ENCODE measurements around the gene IP6K1. TPM values are rescaled to one million over a fixed set of nuclear protein-coding genes. Genes with fewer than 3 reads are reported as not detected.
"Not testable (repeated sequence)": the region's sequence is repeated elsewhere in the genome, so short reads cannot be mapped to it uniquely, and the experiment has no call there.

The IP6K1 gene
- total RNA-seq, 2 experiments from 2014 or later = 35.7 to 38.9 TPM

DNA sequence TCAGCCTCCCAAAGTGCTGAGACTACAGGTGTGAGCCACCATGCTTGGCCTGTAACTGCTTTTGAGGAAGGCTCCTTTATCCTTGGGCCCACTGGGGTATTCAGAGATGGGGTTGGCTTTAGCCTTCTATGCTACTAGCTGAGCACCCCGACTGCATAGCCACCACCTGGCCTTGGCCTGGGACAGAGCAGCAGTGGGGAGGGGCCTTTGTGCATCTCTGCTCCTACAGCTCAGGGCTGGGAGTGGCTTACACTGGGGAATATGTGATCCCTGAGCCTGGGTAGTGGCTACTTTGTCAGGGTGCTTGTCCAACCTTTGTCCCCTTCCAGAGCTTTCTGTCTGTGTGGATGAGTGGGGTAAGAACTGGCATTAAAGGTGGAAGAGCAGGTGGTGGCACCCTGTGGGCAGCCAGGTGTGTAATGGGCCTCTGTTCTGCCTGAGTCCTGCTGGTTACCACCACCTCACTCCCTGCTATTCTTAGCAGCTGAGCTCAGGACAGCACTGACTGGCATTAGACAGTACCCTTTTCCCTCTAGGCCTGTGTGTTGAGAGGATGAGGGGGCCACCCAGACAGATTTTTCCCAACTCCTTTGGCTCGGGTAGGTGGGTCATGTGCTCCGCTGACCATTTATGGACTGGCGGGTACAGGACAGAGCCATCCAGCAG lies 90.9 kb downstream of the IP6K1 start:
- H3K27me3 Mint-ChIP-seq; H3K27ac Mint-ChIP-seq; H3K36me3 Mint-ChIP-seq (ENCODE audit: low read depth); H3K4me3 Mint-ChIP-seq; DNase-seq; H3K9me3 Mint-ChIP-seq; CTCF ChIA-PET: not testable (repeated sequence)
- peaks cover 13% of the 10 kb centered on the region for H3K4me1 Mint-ChIP-seq
- POLR2A ChIA-PET = interaction anchor here (0.6 kb wide), 1 partner anchor 10 kb away, joined by 3 read pairs; no protein-coding TSS in a partner anchor

DNA sequence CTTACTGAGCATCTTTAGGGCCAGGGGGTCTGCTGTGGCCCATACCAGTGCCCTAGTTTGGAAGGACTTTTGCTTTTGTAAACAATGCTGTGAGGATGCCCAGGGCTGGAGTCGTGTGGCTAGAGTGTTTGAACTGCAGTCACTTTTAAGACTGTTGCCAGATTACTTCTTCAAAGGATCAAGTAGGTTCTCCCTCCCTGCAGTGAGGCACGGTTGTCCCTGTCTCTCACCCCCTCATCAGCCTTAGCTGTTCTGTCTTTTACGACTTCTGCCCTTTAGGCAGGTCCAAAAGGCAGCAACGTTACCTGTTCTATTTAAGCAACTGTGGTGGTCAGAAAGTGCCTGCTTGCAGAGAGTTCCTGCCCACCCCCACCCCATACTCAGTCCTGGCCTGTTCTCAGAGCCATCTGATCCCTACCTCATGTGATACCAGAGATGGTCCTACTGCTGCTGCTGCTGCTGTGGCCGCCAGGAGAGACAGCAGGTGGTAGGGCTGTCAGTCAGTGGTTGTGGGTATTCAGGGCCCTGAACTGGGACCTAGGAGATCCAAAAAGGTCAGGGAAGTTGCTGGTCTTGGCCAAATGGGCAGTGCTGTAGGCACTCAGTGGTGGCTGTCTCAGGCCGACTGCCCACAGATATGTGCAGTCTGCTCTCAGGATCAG lies 91.8 kb downstream of the IP6K1 start:
- H3K4me1 Mint-ChIP-seq = peaks cover 23% of the 10 kb centered on the region
- H3K27me3 Mint-ChIP-seq; H3K4me3 Mint-ChIP-seq; H3K27ac Mint-ChIP-seq; CTCF ChIA-PET; DNase-seq; H3K9me3 Mint-ChIP-seq; H3K36me3 Mint-ChIP-seq (ENCODE audit: low read depth): not testable (repeated sequence)
- POLR2A ChIA-PET = interaction anchor here (0.6 kb wide), 1 partner anchor 11 kb away, joined by 3 read pairs; no protein-coding TSS in a partner anchor

DNA sequence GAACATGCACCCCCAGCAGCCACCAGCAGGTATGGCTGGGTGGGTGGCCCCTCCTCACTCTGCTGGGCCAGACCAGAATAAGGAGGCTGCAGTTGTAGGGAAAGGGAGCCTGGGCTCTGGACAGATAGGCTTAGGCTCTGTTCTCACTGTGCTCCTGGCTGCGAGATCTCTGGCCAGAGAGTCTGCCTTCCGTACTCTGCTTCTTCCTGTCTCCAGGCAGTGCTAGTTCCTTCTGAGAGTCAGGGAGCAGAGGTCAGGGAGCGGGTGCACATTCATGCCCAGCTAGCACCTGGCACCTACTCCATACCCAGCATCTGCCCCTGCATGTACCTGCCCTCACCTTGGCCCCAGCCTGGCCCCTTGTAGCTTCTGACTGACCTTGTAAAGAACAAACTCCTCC lies 94.9 kb downstream of the IP6K1 start:
- POLR2A ChIA-PET; H3K27ac Mint-ChIP-seq; H3K36me3 Mint-ChIP-seq (ENCODE audit: low read depth); H3K27me3 Mint-ChIP-seq; H3K4me3 Mint-ChIP-seq; DNase-seq; CTCF ChIA-PET; H3K9me3 Mint-ChIP-seq: not testable (repeated sequence)
- peaks cover 37% of the 10 kb centered on the region for H3K4me1 Mint-ChIP-seq

- H3K9me3 Mint-ChIP-seq; DNase-seq; CTCF ChIA-PET; POLR2A ChIA-PET; H3K36me3 Mint-ChIP-seq (ENCODE audit: low read depth); H3K27me3 Mint-ChIP-seq: not testable (repeated sequence)
- H3K4me1 Mint-ChIP-seq = peaks cover 38% of the 10 kb centered on the region
- peak overlapping the region; percentile 97 for H3K4me3 Mint-ChIP-seq
- peak overlapping the region; percentile 66 for H3K27ac Mint-ChIP-seq
Observed at GRCh38 chr3:49690856-49691255, 95.5 kb downstream of the IP6K1 start.

GRCh38 chr3:49689908-49690624 lies 96.3 kb downstream of the IP6K1 start:
- H3K9me3 Mint-ChIP-seq; H3K27me3 Mint-ChIP-seq; POLR2A ChIA-PET; H3K36me3 Mint-ChIP-seq (ENCODE audit: low read depth); DNase-seq: not testable (repeated sequence)
- Mint-ChIP-seq H3K27ac (peak overlapping the region; percentile 92), H3K4me1 (peaks cover 38% of the 10 kb centered on the region), H3K4me3 (peak overlapping the region; percentile 97)
- CTCF ChIA-PET = interaction anchor here (1.4 kb wide), 1 partner anchor 150 kb away, joined by 5 read pairs; no protein-coding TSS in a partner anchor

DNA sequence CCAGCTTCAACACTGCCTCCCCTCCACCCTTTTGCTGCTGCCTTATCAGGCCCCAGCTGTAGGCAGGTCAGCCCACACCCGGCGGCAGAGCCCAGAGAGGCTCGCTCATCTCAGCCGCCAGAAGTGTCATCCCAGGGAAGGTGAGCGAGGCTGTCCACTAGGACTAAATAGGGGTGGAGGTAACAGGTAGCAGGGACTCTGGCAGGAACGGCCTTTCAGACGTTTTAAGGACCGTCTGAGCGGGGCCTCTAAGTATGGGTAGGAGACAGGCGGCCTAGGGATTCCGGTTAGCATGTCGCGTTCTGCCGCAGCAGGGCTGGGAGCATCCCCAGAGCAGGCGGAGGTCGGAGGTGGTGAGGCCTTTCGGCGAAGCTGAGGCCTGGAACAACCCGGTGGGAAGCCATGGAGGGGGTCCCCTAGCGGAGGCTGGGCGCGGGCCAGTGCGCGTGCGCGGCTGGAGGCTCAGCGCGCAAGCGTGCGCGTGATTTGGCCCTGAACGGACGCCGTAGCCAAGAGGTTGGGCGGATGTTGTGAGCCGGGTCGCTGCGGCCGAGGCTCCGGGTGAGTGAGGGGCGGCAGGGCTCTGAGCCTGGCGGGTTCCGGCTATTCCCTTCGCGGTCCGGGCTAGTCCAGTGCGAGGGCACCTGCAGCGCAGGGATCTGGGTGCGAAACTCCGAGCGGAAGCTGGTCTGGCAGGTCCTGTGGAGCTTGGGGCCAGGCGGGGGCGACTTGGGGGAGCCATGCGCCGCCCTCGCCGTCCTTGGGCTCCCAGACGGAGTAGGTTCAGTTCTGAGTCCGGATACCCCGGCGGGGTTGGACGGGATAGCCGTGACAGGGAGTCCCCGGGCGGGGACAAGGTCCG lies 97.1 kb downstream of the IP6K1 start, which contains the start of the genes MST1 and RNF123:
MST1 (minus strand) TSS at position 429 of the 862 bp plus-strand sequence. CDS start 783 bp downstream, outside the sequence.
RNF123 (plus strand) TSS at position 512 of the 862 bp plus-strand sequence. CDS start 1,609 bp downstream, outside the sequence.
- CTCF ChIA-PET = interaction anchor here (1.1 to 1.4 kb wide), 2 partner anchors 9 to 149 kb away, joined by 3 to 5 read pairs; no protein-coding TSS in a partner anchor
- POLR2A ChIA-PET = no interaction called here
- H3K36me3 Mint-ChIP-seq (ENCODE audit: low read depth) = no peaks in the 10 kb centered on the region
- H3K4me1 Mint-ChIP-seq = peaks cover 38% of the 10 kb centered on the region
- H3K27me3 Mint-ChIP-seq = peaks cover 10% of the 10 kb centered on the region
- H3K9me3 Mint-ChIP-seq = no peaks in the 10 kb centered on the region
- peak within 1 kb of the TSS; percentile 97 for H3K4me3 Mint-ChIP-seq
- peak within 1 kb of the TSS; percentile 92 for H3K27ac Mint-ChIP-seq
- peak; percentile 92 for DNase-seq

DNA sequence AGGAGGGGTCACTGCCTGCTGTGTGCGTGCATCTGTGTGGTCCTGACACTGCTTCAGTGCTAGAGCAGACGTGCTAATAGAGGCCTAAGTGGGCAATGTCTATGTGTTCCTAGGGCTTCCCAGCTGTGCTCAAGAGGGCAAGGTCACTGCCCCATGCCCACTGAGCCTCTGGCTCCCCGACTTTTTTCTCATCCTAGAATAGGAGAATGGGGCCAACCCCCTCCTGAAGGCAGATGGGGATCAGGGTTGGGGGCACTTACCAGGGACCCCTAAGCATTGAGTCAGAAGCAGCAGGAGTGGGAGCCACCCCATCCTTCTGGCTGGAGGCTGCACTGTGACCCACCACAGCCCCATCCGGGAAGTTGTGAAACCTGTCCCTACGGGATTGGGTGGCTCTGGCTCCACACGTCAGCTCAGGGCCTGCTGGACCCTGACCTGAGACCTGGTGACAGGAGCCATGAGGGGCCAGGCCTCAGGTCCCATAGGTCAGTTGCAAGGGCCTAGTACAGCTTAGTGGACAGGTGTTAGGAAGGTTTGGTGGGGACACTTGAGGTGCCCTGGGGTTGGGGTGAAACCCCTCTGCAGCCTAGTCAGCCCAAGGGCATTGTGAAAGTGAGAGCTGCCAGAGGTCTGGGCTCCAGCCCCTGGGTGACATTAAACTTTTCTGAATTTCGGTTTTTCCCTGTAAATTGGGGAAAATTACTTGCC lies 97.8 kb downstream of the IP6K1 start:
- H3K36me3 Mint-ChIP-seq (ENCODE audit: low read depth); H3K9me3 Mint-ChIP-seq; H3K27me3 Mint-ChIP-seq; DNase-seq; POLR2A ChIA-PET: not testable (repeated sequence)
- Mint-ChIP-seq H3K4me1 (peaks cover 38% of the 10 kb centered on the region), H3K27ac (peak overlapping the region; percentile 92), H3K4me3 (peak overlapping the region; percentile 97)
- CTCF ChIA-PET = interaction anchor here (1.1 to 1.4 kb wide), 2 partner anchors 8 to 149 kb away, joined by 3 to 5 read pairs; no protein-coding TSS in a partner anchor

DNA sequence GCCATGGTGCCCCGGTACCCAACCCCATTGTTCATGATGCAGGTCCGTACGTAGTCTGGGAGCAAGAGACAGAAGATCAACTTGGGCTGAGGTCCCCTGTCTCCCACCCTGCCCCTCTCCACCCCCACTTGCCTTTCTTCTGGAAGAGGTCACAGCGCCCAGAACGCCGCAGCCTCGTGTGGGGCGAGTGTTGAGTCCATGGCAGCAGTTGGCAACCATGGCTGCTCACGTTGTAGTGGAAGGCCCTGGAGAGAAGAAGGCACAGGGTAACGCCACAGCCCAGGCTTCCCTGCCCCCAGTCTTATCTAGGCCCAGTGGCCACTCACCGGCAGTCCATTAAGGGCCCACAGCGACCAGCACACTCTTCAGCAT lies 98.9 kb downstream of the IP6K1 start:
- CTCF ChIA-PET; H3K27me3 Mint-ChIP-seq; H3K27ac Mint-ChIP-seq; H3K36me3 Mint-ChIP-seq (ENCODE audit: low read depth); POLR2A ChIA-PET; DNase-seq; H3K9me3 Mint-ChIP-seq; H3K4me3 Mint-ChIP-seq: not testable (repeated sequence)
- H3K4me1 Mint-ChIP-seq = peaks cover 37% of the 10 kb centered on the region

- H3K27me3 Mint-ChIP-seq; H3K27ac Mint-ChIP-seq; H3K9me3 Mint-ChIP-seq; POLR2A ChIA-PET; H3K36me3 Mint-ChIP-seq (ENCODE audit: low read depth); CTCF ChIA-PET; H3K4me3 Mint-ChIP-seq: not testable (repeated sequence)
- DNase-seq = peak; percentile 25
- H3K4me1 Mint-ChIP-seq = peaks cover 36% of the 10 kb centered on the region
Observed at GRCh38 chr3:49686769-49687423, 99.4 kb downstream of the IP6K1 start.

GRCh38 chr3:49686346-49686745 lies 100.0 kb downstream of the IP6K1 start:
- DNase-seq; H3K36me3 Mint-ChIP-seq (ENCODE audit: low read depth); H3K27ac Mint-ChIP-seq; H3K27me3 Mint-ChIP-seq; CTCF ChIA-PET; H3K4me3 Mint-ChIP-seq; POLR2A ChIA-PET; H3K9me3 Mint-ChIP-seq: not testable (repeated sequence)
- peaks cover 33% of the 10 kb centered on the region for H3K4me1 Mint-ChIP-seq

GRCh38 chr3:49685846-49686245 lies 100.5 kb downstream of the IP6K1 start:
- H3K9me3 Mint-ChIP-seq; DNase-seq; H3K4me3 Mint-ChIP-seq; H3K36me3 Mint-ChIP-seq (ENCODE audit: low read depth); H3K27ac Mint-ChIP-seq; POLR2A ChIA-PET; CTCF ChIA-PET; H3K27me3 Mint-ChIP-seq: not testable (repeated sequence)
- peaks cover 28% of the 10 kb centered on the region for H3K4me1 Mint-ChIP-seq

DNA sequence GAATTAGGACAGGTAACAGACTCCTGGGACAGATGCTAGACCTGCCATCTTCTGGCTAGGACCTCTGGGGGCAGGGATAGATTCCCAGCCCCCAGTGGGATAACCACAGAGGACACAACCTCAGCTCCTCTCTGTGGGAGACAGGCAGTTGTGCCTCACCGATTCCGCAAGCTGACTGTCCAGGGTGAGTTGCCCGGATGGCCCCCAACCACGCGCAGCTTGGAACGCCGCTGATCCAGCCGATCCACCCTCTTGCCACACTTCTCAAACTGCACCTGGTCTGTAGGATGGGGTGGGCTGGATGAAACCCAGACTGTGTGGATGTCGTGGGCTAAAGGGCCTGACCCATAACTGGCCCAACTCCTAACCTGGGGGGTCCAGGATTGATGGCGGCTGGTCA lies 101.2 kb downstream of the IP6K1 start:
- H3K9me3 Mint-ChIP-seq; DNase-seq; H3K36me3 Mint-ChIP-seq (ENCODE audit: low read depth); H3K4me3 Mint-ChIP-seq; POLR2A ChIA-PET; CTCF ChIA-PET; H3K27ac Mint-ChIP-seq; H3K27me3 Mint-ChIP-seq: not testable (repeated sequence)
- peaks cover 21% of the 10 kb centered on the region for H3K4me1 Mint-ChIP-seq

All from activated CD4-positive, alpha-beta T cell treated with anti-CD3 and anti-CD28 coated beads, Interleukin-2, amount 10 ng/mL, durations not matched to agents 7 days and 5 days (primary cell).